IMR-90 (cell line): ENCODE data around the gene EXOSC1. TPM values are rescaled to one million over a fixed set of nuclear protein-coding genes. Genes with fewer than 3 reads are reported as not detected.

Experiments
- ATAC-seq: fragments of 200-7000 bp; cut with Tn5 transposase; 2 replicates; pipeline ENCODE4 v1.9.1; 2020; ENCODE audit warnings: low read depth, mild to moderate bottlenecking, moderate library complexity
- BruUV-seq: library from RNA; stranded (reverse); fragments of 400-500 nt; replicated peaks from 2 replicates; lab custom pipeline; 2021; lab: Mats Ljungman, UMichigan
- CTCF ChIA-PET: fragments of 300-600 bp; formaldehyde crosslinking; extraction: SDS; loops from one replicate; lab custom pipeline; 2021; ENCODE audit warnings: antibody characterized with exemption; lab: Yijun Ruan, JAX
- POLR2A ChIA-PET: fragments of 300-600 bp; sonication (Branson Sonifier 250); formaldehyde crosslinking; loops from one replicate; lab custom pipeline; 2022; ENCODE audit warnings: antibody characterized with exemption; ENCODE audit not compliant: unreplicated experiment; lab: Charles Lee
- DNase-seq: peaks from one replicate; pipeline ENCODE4 v3.0.0; 2013
- H2AFZ ChIP-seq: replicated peaks from 2 replicates; pipeline ENCODE3; 2013; ENCODE audit warnings: low read length, mild to moderate bottlenecking; ENCODE audit not compliant: poor library complexity
- H2AK5ac ChIP-seq: 2 replicates; pipeline ENCODE4 v1.6.1; 2013; ENCODE audit warnings: low read depth, low read length, inconsistent platforms
- H2AK9ac ChIP-seq: replicated peaks from 2 replicates; pipeline ENCODE3; 2013; ENCODE audit warnings: mild to moderate bottlenecking, low read depth, low read length, moderate library complexity; ENCODE audit not compliant: poor library complexity
- H2BK120ac ChIP-seq: 2 replicates; pipeline ENCODE4 v1.6.1; 2013; ENCODE audit warnings: low read depth, low read length, inconsistent platforms
- H2BK15ac ChIP-seq: 3 replicates; pipeline ENCODE4 v1.6.1; 2013; ENCODE audit warnings: low read depth, low read length, inconsistent platforms
- H2BK20ac ChIP-seq: 2 replicates; pipeline ENCODE4 v1.6.1; 2013; ENCODE audit warnings: low read depth, mild to moderate bottlenecking, inconsistent platforms, low read length, moderate library complexity
- H2BK5ac ChIP-seq: 2 replicates; pipeline ENCODE4 v1.6.1; 2013; ENCODE audit warnings: mild to moderate bottlenecking, low read depth, low read length, inconsistent platforms; ENCODE audit not compliant: poor library complexity, severe bottlenecking
- H3K14ac ChIP-seq: replicated peaks from 2 replicates; pipeline ENCODE4 v1.6.1; 2013; ENCODE audit warnings: low read depth, low read length, inconsistent platforms
- H3K18ac ChIP-seq: 2 replicates; pipeline ENCODE4 v1.6.1; 2013; ENCODE audit warnings: low read depth, low read length, control low read depth
- H3K23ac ChIP-seq: 2 replicates; pipeline ENCODE4 v1.6.1; 2013; ENCODE audit warnings: low read depth, low read length, inconsistent platforms
- H3K27ac ChIP-seq: 2 replicates; pipeline ENCODE4 v1.5.1; 2013; ENCODE audit warnings: mild to moderate bottlenecking, control low read depth, low read length; ENCODE audit not compliant: insufficient read depth
- H3K27me3 ChIP-seq: 2 replicates; pipeline ENCODE4 v1.6.1; 2013; ENCODE audit warnings: low read length; ENCODE audit not compliant: control insufficient read depth, insufficient read depth
- H3K36me3 ChIP-seq: 2 replicates; pipeline ENCODE4 v1.6.1; 2013; ENCODE audit warnings: low read length, mixed read lengths; ENCODE audit not compliant: control insufficient read depth, insufficient read depth
- H3K4ac ChIP-seq: 2 replicates; pipeline ENCODE4 v1.6.1; 2013; ENCODE audit warnings: low read depth, low read length, inconsistent platforms
- H3K4me1 ChIP-seq: 2 replicates; pipeline ENCODE4 v1.6.1; 2013; ENCODE audit warnings: low read length, mixed read lengths; ENCODE audit not compliant: control insufficient read depth, insufficient read depth
- H3K4me2 ChIP-seq: 2 replicates; pipeline ENCODE4 v1.6.1; 2013; ENCODE audit warnings: low read depth, mild to moderate bottlenecking, control low read depth, low read length, moderate library complexity
- H3K4me3 ChIP-seq: 2 replicates; pipeline ENCODE4 v1.5.1; 2013; ENCODE audit warnings: low read depth, mild to moderate bottlenecking, control low read depth, low read length, moderate library complexity; ENCODE audit not compliant: insufficient read depth
- H3K56ac ChIP-seq: 2 replicates; pipeline ENCODE4 v1.6.1; 2013; ENCODE audit warnings: low read length, inconsistent platforms; ENCODE audit not compliant: insufficient read depth; ENCODE audit errors: extremely low read depth
- H3K79me1 ChIP-seq, 2 experiments: 2 replicates each; pipeline ENCODE4 v1.6.1; 2013; ENCODE audit warnings: low read length in 2 of 2, inconsistent platforms in 1 of 2, low read depth in 1 of 2
- H3K9ac ChIP-seq: 2 replicates; pipeline ENCODE4 v1.6.1; 2013; ENCODE audit warnings: low read depth, low read length, control low read depth
- H3K9me1 ChIP-seq: 2 replicates; pipeline ENCODE4 v1.6.1; 2013; ENCODE audit warnings: low read length, inconsistent platforms; ENCODE audit not compliant: insufficient read depth
- H3K9me3 ChIP-seq: 2 replicates; pipeline ENCODE4 v1.6.1; 2013; ENCODE audit warnings: low read length; ENCODE audit not compliant: control insufficient read depth, insufficient read depth
- H4K20me1 ChIP-seq: 2 replicates; pipeline ENCODE4 v1.6.1; 2013; ENCODE audit warnings: low read length, inconsistent platforms; ENCODE audit not compliant: insufficient read depth
- H4K5ac ChIP-seq: 2 replicates; pipeline ENCODE4 v1.6.1; 2013; ENCODE audit warnings: mild to moderate bottlenecking, low read depth, low read length, control low read depth
- H4K8ac ChIP-seq, 2 experiments: 2 replicates each; pipeline ENCODE4 v1.6.1; 2013; ENCODE audit warnings: low read depth in 2 of 2, low read length in 2 of 2, control low read depth in 1 of 2, inconsistent platforms in 1 of 2
- H4K91ac ChIP-seq: 2 replicates; pipeline ENCODE4 v1.6.1; 2013; ENCODE audit warnings: low read depth, low read length, inconsistent platforms; ENCODE audit not compliant: insufficient read depth
- BHLHE40 ChIP-seq: fragments of 150-350 bp; IDR thresholded peaks from 2 replicates; pipeline ENCODE4 v1.6.1; 2016; ENCODE audit warnings: mild to moderate bottlenecking, low read depth, low read length
- CHD1 ChIP-seq: IDR thresholded peaks from 2 replicates; pipeline ENCODE4 v1.6.1; 2012; ENCODE audit warnings: low read depth, low read length, improper control_type of control experiment
- CTCF ChIP-seq: conservative IDR thresholded peaks from 2 replicates; pipeline ENCODE4 v1.5.1; 2012; ENCODE audit warnings: mild to moderate bottlenecking, low read depth, low read length, improper control_type of control experiment
- ELK1 ChIP-seq: fragments of 150-350 bp; IDR thresholded peaks from 2 replicates; pipeline ENCODE4 v1.6.1; 2016; ENCODE audit warnings: low read depth, mild to moderate bottlenecking, low read length, moderate library complexity, borderline replicate concordance
- FOS ChIP-seq: fragments of 150-350 bp; IDR thresholded peaks from 2 replicates; pipeline ENCODE4 v1.6.1; 2016; ENCODE audit warnings: low read depth, low read length
- MAFK ChIP-seq: IDR thresholded peaks from 2 replicates; pipeline ENCODE4 v1.6.1; 2012; ENCODE audit warnings: low read depth, low read length, improper control_type of control experiment
- MXI1 ChIP-seq: IDR thresholded peaks from 2 replicates; pipeline ENCODE4 v1.6.1; 2012; ENCODE audit warnings: low read depth, mild to moderate bottlenecking, low read length, moderate library complexity, borderline replicate concordance
- NFE2L2 ChIP-seq: fragments of 150-350 bp; IDR thresholded peaks from 2 replicates; pipeline ENCODE4 v1.6.1; 2016; ENCODE audit warnings: low read depth, mild to moderate bottlenecking, low read length
- POLR2A ChIP-seq: IDR thresholded peaks from 2 replicates; pipeline ENCODE4 v1.6.1; 2012; ENCODE audit warnings: mild to moderate bottlenecking, low read depth, low read length
- RAD21 ChIP-seq: IDR thresholded peaks from 2 replicates; pipeline ENCODE4 v1.6.1; 2012; ENCODE audit warnings: low read length, improper control_type of control experiment
- RCOR1 ChIP-seq: IDR thresholded peaks from 2 replicates; pipeline ENCODE4 v1.6.1; 2012; ENCODE audit warnings: mild to moderate bottlenecking, low read length, improper control_type of control experiment; ENCODE audit not compliant: insufficient replicate concordance
- RFX5 ChIP-seq: IDR thresholded peaks from 2 replicates; pipeline ENCODE4 v1.8.0; 2012; ENCODE audit warnings: low read depth, mild to moderate bottlenecking, low read length, moderate library complexity
- SMC3 ChIP-seq: fragments of 150-350 bp; IDR thresholded peaks from 2 replicates; pipeline ENCODE4 v1.6.1; 2016; ENCODE audit warnings: low read depth, mild to moderate bottlenecking, antibody characterized with exemption, low read length, moderate library complexity
- WGBS, 2 experiments: methylation state at CpG; one replicate each; pipeline versions ENCODE4 v1.1.5 to v1.1.7; 2013; ENCODE audit warnings: missing lambda C conversion rate in 2 of 2; ENCODE audit not compliant: insufficient read length in 1 of 2; ENCODE audit errors: extremely low coverage in 2 of 2; 5-methylcytosine and 5-hydroxymethylcytosine counted together
- dilution Hi-C: fragments of 300-500 bp; cut with HindIII; formaldehyde crosslinking; loops from one replicate; pipeline ENCODE4 v1.14.3; 2018; ENCODE audit warnings: low sequenced_read_pairs; ENCODE audit not compliant: unreplicated experiment
- in situ Hi-C: fragments of 300-500 bp; cut with MboI; formaldehyde crosslinking; loops from 3 replicates; pipeline ENCODE4 v1.14.3; 2019; ENCODE audit warnings: low sequenced_read_pairs, inconsistent platforms, mixed read lengths
- intact Hi-C: fragments of 100-400 bp; cut with micrococcal nuclease; formaldehyde crosslinking; loops from 2 replicates; pipeline ENCODE4 v1.10.0; 2022
- polyA plus RNA-seq, 3 experiments: library from polyadenylated mRNA; depleted of rRNA; stranded (reverse); fragments of >200 nt; gene quantifications; 2 replicates each; pipeline ENCODE4 v1.2.3, GENCODE V29; 2012; ENCODE audit warnings: low replicate concordance in 1 of 3
- total RNA-seq: library from RNA; depleted of rRNA; stranded (reverse); fragments of >200 nt; gene quantifications from 2 replicates; pipeline ENCODE4 v1.2.3, GENCODE V29; 2012

The EXOSC1 gene
- total and polyA plus RNA-seq, 2 of the 4 experiments (the other 2 are of a cell fraction) = 49.7 to 51.6 TPM

- TF ChIP-seq ELK1 (no peak), RFX5 (no peak), RAD21 (no peak), POLR2A (no peak), FOS (no peak), NFE2L2 (no peak), MXI1 (no peak)
Observed at GRCh38 chr10:97396056-97396455, 49.8 kb downstream of the EXOSC1 start (continued).

- no peak overlapping the region for H3K4ac ChIP-seq
- H4K91ac ChIP-seq = no peak overlapping the region
- H3K4me3 ChIP-seq = no peak overlapping the region
- H2AK5ac ChIP-seq = no peak overlapping the region
- no peak overlapping the region for H2BK20ac ChIP-seq
- no TSS peak for BruUV-seq
- H3K56ac ChIP-seq = no peak overlapping the region
- no peak overlapping the region for H3K23ac ChIP-seq
- no peak overlapping the region for H2AFZ ChIP-seq
- peaks cover 42% of the 10 kb centered on the region for H3K36me3 ChIP-seq
- H2BK120ac ChIP-seq = no peak overlapping the region
- H3K27me3 ChIP-seq = no peaks in the 10 kb centered on the region
- H4K20me1 ChIP-seq = no peaks in the 10 kb centered on the region
- no peak overlapping the region for H4K8ac ChIP-seq
- in situ Hi-C loops (no loop called here), intact Hi-C loops (no loop called here), dilution Hi-C loops (no loop called here)
- no peak overlapping the region for H3K14ac ChIP-seq
- 80% methylated on average over 2 of the region's 8 CpGs; no CpG with 5 or more reads in 1 of the 2 experiments for WGBS, 2 experiments
- no peaks in the 10 kb centered on the region for H3K4me1 ChIP-seq
- H2BK5ac ChIP-seq = no peak overlapping the region
- CTCF ChIA-PET = no interaction called here
- ATAC-seq (no peak), DNase-seq (no peak)
- H2AK9ac ChIP-seq = no peak overlapping the region
- H3K79me1 ChIP-seq = peaks cover 6% of the 10 kb centered on the region in 2 experiments; a peak in 3 of 4 replicates
- H3K9ac ChIP-seq = no peak overlapping the region
- no peak overlapping the region for H3K4me2 ChIP-seq
- no peak overlapping the region for H3K18ac ChIP-seq
- H3K9me3 ChIP-seq = no peaks in the 10 kb centered on the region
- no peak overlapping the region for H2BK15ac ChIP-seq
- no peaks in the 10 kb centered on the region for H3K9me1 ChIP-seq
- POLR2A ChIA-PET = no interaction called here
- H3K27ac ChIP-seq = no peak overlapping the region
- H4K5ac ChIP-seq = no peak overlapping the region
- TF ChIP-seq MAFK (no peak), SMC3 (no peak), BHLHE40 (no peak), ELK1 (no peak), RAD21 (no peak), RFX5 (no peak), POLR2A (no peak), FOS (no peak), CTCF (no peak), NFE2L2 (no peak), RCOR1 (no peak), CHD1 (no peak), MXI1 (no peak)
Observed at GRCh38 chr10:97393034-97393573, 52.7 kb downstream of the EXOSC1 start.
